PFSK-1 (cell line): ENCODE data around the gene AWAT1.

Experiments
- FOXP2 ChIP-seq: optimal IDR thresholded peaks from 2 replicates; pipeline ENCODE3; 2011; ENCODE audit warnings: borderline replicate concordance, control low read depth, inconsistent platforms; ENCODE audit not compliant: insufficient read depth; ENCODE audit errors: extremely low read length, extremely low read depth
- POLR2AphosphoS5 ChIP-seq: IDR thresholded peaks from 2 replicates; pipeline ENCODE4 v1.6.1; 2012; ENCODE audit warnings: low read depth, mild to moderate bottlenecking, control low read depth, low read length, moderate library complexity
- REST ChIP-seq, 2 experiments: IDR thresholded peaks; 2 replicates each; pipeline versions ENCODE4 v1.6.1 to v1.8.0; 2011 to 2012; ENCODE audit warnings: low read depth in 2 of 2, low read length in 2 of 2, control low read depth in 1 of 2, inconsistent platforms in 1 of 2, mild to moderate bottlenecking in 1 of 2, moderate library complexity in 1 of 2; ENCODE audit not compliant: insufficient read depth in 1 of 2
- SIN3A ChIP-seq: IDR thresholded peaks from 2 replicates; pipeline ENCODE4 v1.6.1; 2012; ENCODE audit warnings: mild to moderate bottlenecking, low read length, moderate library complexity, borderline replicate concordance; ENCODE audit not compliant: insufficient read depth
- TAF1 ChIP-seq: IDR thresholded peaks from 2 replicates; pipeline ENCODE4 v1.6.1; 2012; ENCODE audit warnings: low read length, control low read depth, borderline replicate concordance; ENCODE audit not compliant: insufficient read depth

Gene AWAT1

GRCh38 chrX:70208479-70208878, 26.0 kb upstream of the AWAT1 start:
- no peak for TF ChIP-seq TAF1
- no peak for TF ChIP-seq REST (IDR thresholded peaks at IDR 0.05; ENCODE audit: insufficient read depth in 1 of 2, low read depth in 2 of 2, low read length in 2 of 2)
- TF ChIP-seq POLR2AphosphoS5 = no peak

- TF ChIP-seq FOXP2 (no peak), SIN3A (no peak), TAF1 (no peak), POLR2AphosphoS5 (no peak), REST (IDR thresholded peaks at IDR 0.05; ENCODE audit: insufficient read depth in 1 of 2, low read depth in 2 of 2, low read length in 2 of 2) (no peak)
These were observed 14.3 kb upstream of the AWAT1 start for GRCh38 chrX:70219938-70220764.

- TF ChIP-seq TAF1 = no peak
- TF ChIP-seq SIN3A = no peak
- TF ChIP-seq POLR2AphosphoS5 = no peak
- no peak for TF ChIP-seq REST (IDR thresholded peaks at IDR 0.05; ENCODE audit: insufficient read depth in 1 of 2, low read depth in 2 of 2, low read length in 2 of 2)
- no peak for TF ChIP-seq FOXP2
These were observed 8.4 kb upstream of the AWAT1 start for GRCh38 chrX:70226048-70226447.

GRCh38 chrX:70226687-70227086, 7.8 kb upstream of the AWAT1 start:
- no peak for TF ChIP-seq POLR2AphosphoS5
- TF ChIP-seq FOXP2 = no peak
- no peak for TF ChIP-seq SIN3A
- TF ChIP-seq REST (IDR thresholded peaks at IDR 0.05; ENCODE audit: insufficient read depth in 1 of 2, low read depth in 2 of 2, low read length in 2 of 2) = no peak
- no peak for TF ChIP-seq TAF1
